ENCODE data around the gene CSHL1. TPM values are rescaled to one million over a fixed set of nuclear protein-coding genes. Genes with fewer than 3 reads are reported as not detected.

The CSHL1 gene
- total RNA-seq (2021) = not detected in 2 replicates
- not detected for Bru-seq, nascent RNA
- BruChase-seq, experiment 1, labeled RNA remaining after a 2-hour chase = not detected
- not detected for BruChase-seq, experiment 2, labeled RNA remaining after a 6-hour chase
- long read RNA-seq = 0 reads

DNA sequence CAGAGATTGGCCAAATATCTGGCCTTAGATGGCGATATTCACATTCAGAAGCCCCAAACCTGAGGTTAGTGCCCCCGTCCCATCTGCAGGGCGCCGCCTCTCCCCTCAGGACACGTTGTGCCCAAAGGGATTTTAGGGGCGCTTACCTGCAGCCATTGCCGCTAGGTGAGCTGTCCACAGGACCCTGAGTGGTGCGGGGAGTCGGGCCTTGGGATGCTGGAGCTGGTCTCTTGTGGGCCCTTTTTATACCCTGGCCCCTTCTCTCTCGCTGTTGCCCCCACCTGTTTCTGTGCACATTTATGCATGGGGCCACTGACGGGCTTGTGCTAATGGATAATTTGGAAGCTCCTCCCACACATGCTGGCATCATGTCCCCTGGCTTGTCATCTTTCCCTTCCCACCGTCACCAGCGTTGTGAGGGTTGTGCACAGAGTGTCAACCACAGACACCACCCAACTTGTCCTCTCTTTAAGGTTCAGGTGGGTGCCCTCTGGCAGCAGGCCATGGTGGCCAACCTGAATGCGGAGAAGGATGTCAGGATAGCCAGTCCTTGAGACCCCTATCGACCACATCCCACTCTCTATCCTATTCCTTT lies at the start of gene CSHL1:
CSHL1 (minus strand) TSS at position 218 of the 595 bp plus-strand sequence; CDS start at position 156, 62 bp downstream.
- no peaks in the 10 kb centered on the region for H3K4me1 ChIP-seq (replicated peaks; ENCODE audit: insufficient read depth)
- H3K4me3 ChIP-seq = no peak within 1 kb of the TSS
- H3K79me2 ChIP-seq (ENCODE audit: low read depth) = no peaks in the 10 kb centered on the region
- peaks cover 22% of the 10 kb centered on the region; the same call in 1 of the 2 replicates for H3K27me3 ChIP-seq (ENCODE audit: insufficient read depth, low read depth)
- CTCF ChIA-PET = interaction anchor here (0.7 to 1.6 kb wide), 3 partner anchors 82 to 222 kb away, joined by 4 to 7 read pairs (median 5); no protein-coding TSS in a partner anchor
- no peak within 1 kb of the TSS for H2AFZ ChIP-seq
- no peak within 1 kb of the TSS for H3K4me2 ChIP-seq
- no peaks in the 10 kb centered on the region for H3K9me3 ChIP-seq (ENCODE audit: insufficient read depth, low read depth)
- H3F3A ChIP-seq (ENCODE audit: insufficient read depth, low read depth) = no peaks in the 10 kb centered on the region
- intact Hi-C loops (cut with micrococcal nuclease; ENCODE audit: unreplicated experiment) = loop anchor here (10.0 kb wide), 1 partner anchor 504 kb away; no protein-coding TSS in a partner anchor
- H3K9me2 ChIP-seq (ENCODE audit: insufficient read depth) = no peaks in the 10 kb centered on the region
- BruUV-seq (replicated peaks) = no TSS peak
- no peaks in the 10 kb centered on the region for H3K36me3 ChIP-seq (ENCODE audit: low read depth)
- DNase-seq = no peak
- H4K20me1 ChIP-seq (ENCODE audit: insufficient read depth) = no peaks in the 10 kb centered on the region
- POLR2A ChIA-PET (ENCODE audit: unreplicated experiment) = no interaction called here
- TF ChIP-seq EZH2 (IDR thresholded peaks at IDR 0.05; ENCODE audit: low read depth) = no peak
- TF ChIP-seq, protein P1, sequence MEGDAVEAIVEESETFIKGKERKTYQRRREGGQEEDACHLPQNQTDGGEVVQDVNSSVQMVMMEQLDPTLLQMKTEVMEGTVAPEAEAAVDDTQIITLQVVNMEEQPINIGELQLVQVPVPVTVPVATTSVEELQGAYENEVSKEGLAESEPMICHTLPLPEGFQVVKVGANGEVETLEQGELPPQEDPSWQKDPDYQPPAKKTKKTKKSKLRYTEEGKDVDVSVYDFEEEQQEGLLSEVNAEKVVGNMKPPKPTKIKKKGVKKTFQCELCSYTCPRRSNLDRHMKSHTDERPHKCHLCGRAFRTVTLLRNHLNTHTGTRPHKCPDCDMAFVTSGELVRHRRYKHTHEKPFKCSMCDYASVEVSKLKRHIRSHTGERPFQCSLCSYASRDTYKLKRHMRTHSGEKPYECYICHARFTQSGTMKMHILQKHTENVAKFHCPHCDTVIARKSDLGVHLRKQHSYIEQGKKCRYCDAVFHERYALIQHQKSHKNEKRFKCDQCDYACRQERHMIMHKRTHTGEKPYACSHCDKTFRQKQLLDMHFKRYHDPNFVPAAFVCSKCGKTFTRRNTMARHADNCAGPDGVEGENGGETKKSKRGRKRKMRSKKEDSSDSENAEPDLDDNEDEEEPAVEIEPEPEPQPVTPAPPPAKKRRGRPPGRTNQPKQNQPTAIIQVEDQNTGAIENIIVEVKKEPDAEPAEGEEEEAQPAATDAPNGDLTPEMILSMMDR (conservative IDR thresholded peaks at IDR 0.05) = no peak
- no peak within 1 kb of the TSS for H3K27ac ChIP-seq

GRCh38 chr17:63960430-63960829 lies 49.4 kb upstream of the CSHL1 start:
- Histone ChIP-seq H3K79me2 (ENCODE audit: low read depth) (no peaks in the 10 kb centered on the region), H3K4me3 (no peak overlapping the region), H4K20me1 (ENCODE audit: insufficient read depth) (no peaks in the 10 kb centered on the region), H3K27me3 (ENCODE audit: insufficient read depth, low read depth) (no peaks in the 10 kb centered on the region), H3K9me2 (ENCODE audit: insufficient read depth) (no peaks in the 10 kb centered on the region), H2AFZ (no peak overlapping the region), H3K4me2 (peak overlapping the region; percentile 76; the same call in 1 of the 2 replicates), H3K4me1 (replicated peaks; ENCODE audit: insufficient read depth) (peaks cover 14% of the 10 kb centered on the region), H3F3A (ENCODE audit: insufficient read depth, low read depth) (peaks cover 12% of the 10 kb centered on the region), H3K27ac (no peak overlapping the region), H3K9me3 (ENCODE audit: insufficient read depth, low read depth) (no peaks in the 10 kb centered on the region), H3K36me3 (ENCODE audit: low read depth) (no peaks in the 10 kb centered on the region)
- DNase-seq = no peak
- CTCF ChIA-PET = no interaction called here
- intact Hi-C loops (cut with micrococcal nuclease; ENCODE audit: unreplicated experiment) = no loop called here
- no peak for TF ChIP-seq EZH2 (IDR thresholded peaks at IDR 0.05; ENCODE audit: low read depth)
- TF ChIP-seq, protein P1 (conservative IDR thresholded peaks at IDR 0.05) = no peak
- POLR2A ChIA-PET (ENCODE audit: unreplicated experiment) = no interaction called here
- no TSS peak for BruUV-seq (replicated peaks)

DNA sequence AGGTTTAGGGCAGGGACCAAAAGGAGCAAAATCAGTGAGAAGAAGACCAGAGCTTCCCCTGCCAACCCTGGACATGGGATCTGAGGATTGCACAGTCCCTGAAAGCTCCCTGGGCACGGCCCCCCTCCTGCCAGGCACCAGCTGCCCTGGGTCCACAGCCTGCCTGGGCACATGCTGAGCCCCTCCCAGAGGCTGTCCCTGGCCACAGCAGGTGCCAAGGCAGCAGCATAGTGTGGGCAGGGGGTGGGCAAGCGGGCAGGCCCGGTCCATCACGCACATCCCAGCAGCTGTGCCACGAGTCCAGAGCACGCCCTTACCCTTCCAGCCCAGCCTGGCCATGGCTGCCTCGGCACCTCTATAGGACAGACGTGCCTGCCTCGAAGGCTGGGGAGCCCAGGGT lies 48.9 kb upstream of the CSHL1 start:
- no TSS peak for BruUV-seq (replicated peaks)
- Histone ChIP-seq H3K4me3 (no peak overlapping the region), H3K9me3 (ENCODE audit: insufficient read depth, low read depth) (no peaks in the 10 kb centered on the region), H3F3A (ENCODE audit: insufficient read depth, low read depth) (peaks cover 12% of the 10 kb centered on the region), H3K4me2 (0 out of 2 replicates have a peak overlapping the region, but pooled peaks have one; percentile 76), H4K20me1 (ENCODE audit: insufficient read depth) (no peaks in the 10 kb centered on the region), H3K27ac (no peak overlapping the region), H3K36me3 (ENCODE audit: low read depth) (no peaks in the 10 kb centered on the region), H3K4me1 (replicated peaks; ENCODE audit: insufficient read depth) (peaks cover 14% of the 10 kb centered on the region), H3K27me3 (ENCODE audit: insufficient read depth, low read depth) (no peaks in the 10 kb centered on the region), H3K9me2 (ENCODE audit: insufficient read depth) (no peaks in the 10 kb centered on the region), H3K79me2 (ENCODE audit: low read depth) (no peaks in the 10 kb centered on the region), H2AFZ (no peak overlapping the region)
- CTCF ChIA-PET = no interaction called here
- POLR2A ChIA-PET (ENCODE audit: unreplicated experiment) = no interaction called here
- intact Hi-C loops (cut with micrococcal nuclease; ENCODE audit: unreplicated experiment) = no loop called here
- TF ChIP-seq, protein P1 (conservative IDR thresholded peaks at IDR 0.05) = no peak
- no peak for TF ChIP-seq EZH2 (IDR thresholded peaks at IDR 0.05; ENCODE audit: low read depth)
- no peak for DNase-seq
